Right cardiac atrium (tissue), 5 donors: ENCODE measurements around the gene LPCAT2. TPM values are rescaled to one million over a fixed set of nuclear protein-coding genes. Genes with fewer than 3 reads are reported as not detected.

Experiments used
- ATAC-seq, 2 donors: fragments of 200-7000 bp; cut with Tn5 transposase; one replicate each; pipeline versions ENCODE4 v1.8.0 to v1.9.1; 2020; ENCODE audit warnings: moderate library complexity in 2 of 2, mild to moderate bottlenecking in 1 of 2
- DNase-seq, 3 donors: peaks; one replicate each; pipeline ENCODE4 v3.0.0-alpha.2; 2020
- H3K27ac ChIP-seq: one replicate; pipeline ENCODE4 v1.5.1; 2013; ENCODE audit warnings: mild to moderate bottlenecking, low read length, control low read depth, moderate library complexity
- H3K27me3 ChIP-seq: one replicate; pipeline ENCODE4 v1.6.1; 2013; ENCODE audit not compliant: control insufficient read depth, insufficient read depth
- H3K4me1 ChIP-seq: one replicate; pipeline ENCODE4 v1.6.1; 2013; ENCODE audit warnings: low read length; ENCODE audit not compliant: control insufficient read depth, insufficient read depth
- H3K4me3 ChIP-seq: one replicate; pipeline ENCODE4 v1.5.1; 2013; ENCODE audit warnings: low read length, control low read depth
- H3K9me3 ChIP-seq: one replicate; pipeline ENCODE4 v1.6.1; 2013; ENCODE audit warnings: low read length; ENCODE audit not compliant: control insufficient read depth
- WGBS: extraction: QIAGEN DNeasy Blood & Tissue Kit; methylation state at CpG from one replicate; pipeline ENCODE4 v1.1.7; 2013; 5-methylcytosine and 5-hydroxymethylcytosine counted together
- intact Hi-C, 4 donors: fragments of 100-400 bp; cut with DNase I; formaldehyde crosslinking; loops; one replicate each; pipeline versions ENCODE4 v1.11.0 to v1.14.0; 2022 to 2023
- polyA plus RNA-seq: library from polyadenylated mRNA; stranded (reverse); fragments of 200-250 nt; gene quantifications from one replicate; pipeline ENCODE4 v1.2.3, GENCODE V29; 2013
- total RNA-seq, 4 donors: library from RNA; stranded (reverse); fragmentation: NEBNext Ultra II Directional; extraction: Animal tissue kit (Norgen Biotek cat#: 25700); gene quantifications; one replicate each; pipeline ENCODE4 v1.2.1, GENCODE V29; 2021
- donor health status: healthy with polysubstance abuse.
- donor health status: DM: no; HTN: yes; CAD: no.
- donor health status: DM: no; HTN: no; CAD: no.
- donor health status: DM: no; HTN: yes; CAD: no; lungs with severe emphysema.
- donor health status: DM: yes; HTN: yes; CAD: no.

Gene LPCAT2
- total and polyA plus RNA-seq, 5 donors, result 4.0 to 10.9 (median 6.6) TPM

DNA sequence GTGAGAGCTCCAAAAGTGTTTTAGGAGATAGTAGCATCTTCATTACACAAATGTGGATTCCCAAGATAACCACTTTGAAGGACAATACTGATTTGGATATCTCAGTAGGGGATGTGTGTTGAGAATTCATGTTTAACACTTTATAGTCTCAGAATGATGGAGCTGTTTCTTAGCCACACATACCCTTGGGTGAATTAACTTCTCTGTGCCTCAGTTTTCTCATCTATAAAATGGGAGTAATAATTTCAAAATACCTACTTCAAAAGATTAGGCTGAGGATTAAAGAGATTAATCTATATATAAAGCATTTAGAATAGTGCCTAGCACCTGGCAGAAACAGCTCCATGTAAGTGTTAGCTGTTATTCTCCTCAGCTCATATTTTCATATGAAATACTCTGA, 19.0 kb downstream of the LPCAT2 start:
- no peak overlapping the region for H3K27ac ChIP-seq
- DNase-seq, result no peak
- no peak for ATAC-seq
- H3K4me1 ChIP-seq, result no peaks in the 10 kb centered on the region
- H3K27me3 ChIP-seq, result no peaks in the 10 kb centered on the region
- no peaks in the 10 kb centered on the region for H3K9me3 ChIP-seq
- H3K4me3 ChIP-seq, result no peak overlapping the region
- intact Hi-C loops, result no loop called here

- Histone ChIP-seq H3K4me1 (no peaks in the 10 kb centered on the region), H3K27ac (no peak overlapping the region), H3K9me3 (no peaks in the 10 kb centered on the region), H3K27me3 (no peaks in the 10 kb centered on the region), H3K4me3 (no peak overlapping the region)
- WGBS, result 58% methylated on average over 2 of the region's 2 CpGs
- DNase-seq (no peak), ATAC-seq (peak; percentile 39 to 75)
- intact Hi-C loops, result no loop called here
These were observed 20.1 kb downstream of the LPCAT2 start for GRCh38 chr16:55529018-55529417.

GRCh38 chr16:55530316-55530856, 21.5 kb downstream of the LPCAT2 start:
- 93% methylated on average over 1 of the region's 1 CpG for WGBS
- intact Hi-C loops, result no loop called here
- DNase-seq (no peak), ATAC-seq (no peak)
- H3K27me3 ChIP-seq, result no peaks in the 10 kb centered on the region
- no peaks in the 10 kb centered on the region for H3K4me1 ChIP-seq
- no peaks in the 10 kb centered on the region for H3K9me3 ChIP-seq
- H3K27ac ChIP-seq, result no peak overlapping the region
- H3K4me3 ChIP-seq, result no peak overlapping the region

- H3K4me3 ChIP-seq, result no peak overlapping the region
- intact Hi-C loops, result no loop called here
- no peaks in the 10 kb centered on the region for H3K27me3 ChIP-seq
- no peak for ATAC-seq
- no peaks in the 10 kb centered on the region for H3K4me1 ChIP-seq
- no peaks in the 10 kb centered on the region for H3K9me3 ChIP-seq
- 95% methylated on average over 1 of the region's 1 CpG for WGBS
- no peak for DNase-seq
- H3K27ac ChIP-seq, result no peak overlapping the region
These were observed 23.4 kb downstream of the LPCAT2 start for GRCh38 chr16:55532227-55532626.

GRCh38 chr16:55534756-55535155, 25.9 kb downstream of the LPCAT2 start:
- Histone ChIP-seq H3K27me3 (no peaks in the 10 kb centered on the region), H3K4me1 (no peaks in the 10 kb centered on the region), H3K4me3 (no peak overlapping the region), H3K9me3 (no peaks in the 10 kb centered on the region), H3K27ac (no peak overlapping the region)
- DNase-seq, result no peak
- WGBS, result 78% methylated on average over 2 of the region's 2 CpGs
- intact Hi-C loops, result loop anchor here in 1 of 4 donors (5.0 kb wide), 1 partner anchor 37 kb away; no protein-coding TSS in a partner anchor
- ATAC-seq, result no peak

- Histone ChIP-seq H3K4me3 (no peak overlapping the region), H3K27ac (no peak overlapping the region), H3K27me3 (no peaks in the 10 kb centered on the region), H3K4me1 (no peaks in the 10 kb centered on the region), H3K9me3 (no peaks in the 10 kb centered on the region)
- ATAC-seq (peak; percentile 51 to 55), DNase-seq (no peak)
- intact Hi-C loops, result loop anchor here in 1 of 4 donors (5.0 kb wide), 1 partner anchor 42 kb away; no protein-coding TSS in a partner anchor
- 44% methylated on average over 5 of the region's 5 CpGs for WGBS
These were observed 30.2 kb downstream of the LPCAT2 start for GRCh38 chr16:55539049-55539448.

GRCh38 chr16:55539488-55539887, 30.6 kb downstream of the LPCAT2 start:
- no peak overlapping the region for H3K27ac ChIP-seq
- H3K4me1 ChIP-seq, result no peaks in the 10 kb centered on the region
- peak; percentile 73 to 81 for ATAC-seq
- H3K9me3 ChIP-seq, result no peaks in the 10 kb centered on the region
- no peaks in the 10 kb centered on the region for H3K27me3 ChIP-seq
- DNase-seq, result peak in 2 of 3 donors; percentile 16 to 55
- no peak overlapping the region for H3K4me3 ChIP-seq
- WGBS, result 49% methylated on average over 1 of the region's 1 CpG
- intact Hi-C loops, result loop anchor here in 1 of 4 donors (5.0 kb wide), 1 partner anchor 42 kb away; no protein-coding TSS in a partner anchor

DNA sequence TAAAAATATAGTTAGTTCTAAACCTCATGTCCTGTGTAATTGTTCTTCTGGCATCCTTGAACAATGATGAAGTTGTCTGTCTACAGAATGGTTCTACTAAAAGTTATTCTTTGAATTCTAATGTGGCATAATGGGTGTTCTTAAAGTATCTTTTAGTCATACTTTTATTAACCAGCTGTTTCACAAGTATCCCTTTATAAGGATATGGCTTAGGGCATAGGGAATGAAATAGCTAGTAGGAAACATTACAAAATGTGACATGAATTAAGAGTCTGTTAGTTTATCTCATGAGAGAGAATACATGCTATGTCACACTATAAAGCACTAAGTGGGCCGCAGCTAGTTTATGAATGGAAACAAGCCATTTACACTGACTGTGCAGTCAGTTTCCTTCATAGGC, 31.3 kb downstream of the LPCAT2 start:
- Histone ChIP-seq H3K9me3 (no peaks in the 10 kb centered on the region), H3K27ac (no peak overlapping the region), H3K27me3 (no peaks in the 10 kb centered on the region), H3K4me1 (no peaks in the 10 kb centered on the region), H3K4me3 (no peak overlapping the region)
- ATAC-seq (no peak), DNase-seq (no peak)
- intact Hi-C loops, result loop anchor here in 3 of 4 donors (5.0 to 10.0 kb wide), 3 partner anchors 73 to 165 kb away; no protein-coding TSS in a partner anchor
- WGBS, result 87% methylated on average over 1 of the region's 1 CpG

DNA sequence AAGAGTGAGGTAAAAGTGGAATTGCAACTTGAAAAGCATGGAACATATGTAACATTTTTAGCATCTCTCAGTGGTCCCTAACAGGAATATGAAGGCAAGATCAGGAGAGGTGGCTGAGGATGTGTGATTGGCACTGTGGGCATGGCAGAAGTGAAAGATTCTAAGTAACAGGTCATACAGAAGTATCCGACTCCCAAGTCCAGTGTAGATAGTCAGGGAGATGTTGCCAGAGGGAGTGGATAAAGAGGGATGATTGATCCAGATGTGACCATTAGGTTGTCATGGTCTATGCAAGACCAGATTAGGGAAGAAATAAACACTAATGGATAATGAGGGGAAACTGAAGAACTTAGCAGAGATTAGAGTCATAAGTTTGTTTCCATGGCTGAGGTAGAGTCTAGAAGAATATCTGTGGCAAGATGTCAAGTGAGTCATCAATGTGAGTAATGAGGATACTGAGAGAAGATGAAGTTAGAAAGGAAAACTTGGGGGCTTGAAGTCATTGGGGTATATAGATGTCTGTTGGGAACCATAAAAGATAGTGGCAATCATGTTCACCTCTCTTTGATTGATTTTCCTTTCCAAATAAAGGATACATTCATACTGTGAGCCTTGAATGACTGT, 33.7 kb downstream of the LPCAT2 start:
- H3K27ac ChIP-seq, result no peak overlapping the region
- H3K4me3 ChIP-seq, result no peak overlapping the region
- H3K9me3 ChIP-seq, result no peaks in the 10 kb centered on the region
- DNase-seq, result no peak
- peak in 1 of 2 donors; percentile 41 for ATAC-seq
- intact Hi-C loops, result loop anchor here (2.0 to 10.0 kb wide), 4 partner anchors 75 to 162 kb away; no protein-coding TSS in a partner anchor
- H3K27me3 ChIP-seq, result no peaks in the 10 kb centered on the region
- no peaks in the 10 kb centered on the region for H3K4me1 ChIP-seq
- WGBS, result 77% methylated on average over 1 of the region's 1 CpG

DNA sequence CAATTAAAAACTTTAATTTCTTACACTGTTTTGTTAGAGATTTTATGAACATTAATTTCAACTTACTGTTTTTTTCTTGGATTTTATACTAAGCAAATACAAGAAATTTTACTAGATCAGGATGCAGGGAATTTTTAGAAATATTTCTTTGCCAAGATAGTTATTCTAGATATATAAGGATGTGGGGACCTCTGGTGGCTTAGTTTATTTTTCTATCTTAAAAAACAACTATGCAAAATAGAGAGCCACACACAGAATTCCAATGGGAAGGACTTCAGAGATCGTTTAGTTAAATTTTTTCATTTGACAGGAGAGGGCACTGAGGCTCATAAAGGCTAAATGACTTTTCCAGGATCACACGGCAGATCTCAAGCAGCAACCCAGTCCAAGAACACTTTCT, 34.6 kb downstream of the LPCAT2 start:
- Histone ChIP-seq H3K27me3 (no peaks in the 10 kb centered on the region), H3K4me3 (no peak overlapping the region), H3K9me3 (no peaks in the 10 kb centered on the region), H3K4me1 (no peaks in the 10 kb centered on the region), H3K27ac (no peak overlapping the region)
- WGBS, result 30% methylated on average over 2 of the region's 2 CpGs
- ATAC-seq, result peak in 1 of 2 donors; percentile 40
- no peak for DNase-seq
- intact Hi-C loops, result loop anchor here (2.0 to 10.0 kb wide), 4 partner anchors 76 to 161 kb away; no protein-coding TSS in a partner anchor

DNA sequence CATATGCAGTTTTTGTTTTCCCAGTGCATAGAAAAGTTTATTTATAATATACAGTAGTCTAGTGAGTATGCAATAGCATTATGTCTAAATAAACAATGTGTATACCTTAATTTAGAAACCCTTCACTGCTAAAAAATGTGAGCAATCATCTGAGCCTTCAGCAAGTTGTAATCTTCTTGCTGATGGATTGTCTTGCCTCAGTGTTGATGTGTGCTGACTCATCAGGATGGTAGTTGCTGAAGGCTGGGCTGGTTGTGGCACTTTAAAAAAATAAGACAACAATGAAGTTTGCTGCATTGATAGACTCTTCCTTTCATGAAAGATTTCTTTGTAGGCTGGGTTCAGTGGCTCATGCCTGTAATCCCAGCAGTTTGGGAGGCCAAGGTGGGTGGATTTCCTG, 43.7 kb downstream of the LPCAT2 start:
- no peak overlapping the region for H3K27ac ChIP-seq
- no peaks in the 10 kb centered on the region for H3K9me3 ChIP-seq
- ATAC-seq (no peak), DNase-seq (no peak)
- no peaks in the 10 kb centered on the region for H3K4me1 ChIP-seq
- no peak overlapping the region for H3K4me3 ChIP-seq
- H3K27me3 ChIP-seq, result no peaks in the 10 kb centered on the region
- intact Hi-C loops, result no loop called here
